M059J (cell line): ENCODE measurements around the gene PAX2. TPM values are rescaled to one million over a fixed set of nuclear protein-coding genes. Genes with fewer than 3 reads are reported as not detected.

Experiments
- DNase-seq: peaks from one replicate; pipeline ENCODE4 v3.0.0-alpha.2; 2012; ENCODE audit warnings: low read depth
- total RNA-seq: library from RNA; depleted of rRNA; stranded (reverse); fragments of >200 nt; shearing (Covaris generic); gene quantifications from 2 replicates; pipeline ENCODE4 v1.2.3, GENCODE V29; 2014

PAX2 gene
- total RNA-seq, 1 experiment from 2014 or later = 0.30 TPM

DNA sequence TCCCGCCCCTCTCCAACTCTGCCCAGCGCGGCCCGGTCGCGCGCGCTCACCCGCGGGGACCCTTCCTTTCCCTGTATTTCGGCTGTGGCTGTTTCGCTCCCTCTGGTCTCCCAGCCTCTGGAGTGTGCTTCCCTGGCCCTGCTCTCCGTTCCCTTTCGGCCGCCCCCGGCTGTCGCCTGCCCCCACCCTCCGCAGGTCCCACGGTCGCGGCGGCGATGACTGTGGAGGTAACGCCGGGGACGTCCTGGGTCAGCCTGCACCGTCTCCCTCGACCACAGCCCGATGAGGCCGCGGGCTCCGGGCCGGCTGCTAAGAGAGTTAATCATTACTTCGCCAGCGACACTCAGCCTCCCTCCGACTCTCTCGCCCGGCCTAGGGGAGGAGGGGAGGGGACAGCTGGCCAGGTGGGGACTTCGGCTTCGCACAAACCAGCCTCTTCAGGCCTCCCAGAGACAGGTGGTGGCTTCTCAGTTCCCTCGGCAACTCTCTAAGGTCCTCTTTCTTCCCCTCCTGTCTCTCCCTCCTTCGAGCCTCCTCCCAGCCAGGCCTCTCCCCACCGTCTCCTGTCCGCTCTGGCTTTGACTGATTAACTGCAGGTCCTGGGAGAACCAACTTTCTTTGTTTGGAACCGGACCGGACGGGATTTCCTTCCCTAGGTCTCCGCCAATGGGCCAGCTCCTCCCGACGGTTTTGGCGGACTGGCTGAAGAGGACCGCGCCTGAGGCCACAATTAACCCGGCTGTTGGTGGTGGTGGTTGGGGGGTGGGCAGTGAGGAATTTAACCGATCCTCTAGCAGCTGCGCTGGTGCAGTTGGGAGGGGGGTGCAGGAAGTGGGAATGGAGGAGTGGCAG, 5.6 kb upstream of the PAX2 start:
- no peak for DNase-seq

DNA sequence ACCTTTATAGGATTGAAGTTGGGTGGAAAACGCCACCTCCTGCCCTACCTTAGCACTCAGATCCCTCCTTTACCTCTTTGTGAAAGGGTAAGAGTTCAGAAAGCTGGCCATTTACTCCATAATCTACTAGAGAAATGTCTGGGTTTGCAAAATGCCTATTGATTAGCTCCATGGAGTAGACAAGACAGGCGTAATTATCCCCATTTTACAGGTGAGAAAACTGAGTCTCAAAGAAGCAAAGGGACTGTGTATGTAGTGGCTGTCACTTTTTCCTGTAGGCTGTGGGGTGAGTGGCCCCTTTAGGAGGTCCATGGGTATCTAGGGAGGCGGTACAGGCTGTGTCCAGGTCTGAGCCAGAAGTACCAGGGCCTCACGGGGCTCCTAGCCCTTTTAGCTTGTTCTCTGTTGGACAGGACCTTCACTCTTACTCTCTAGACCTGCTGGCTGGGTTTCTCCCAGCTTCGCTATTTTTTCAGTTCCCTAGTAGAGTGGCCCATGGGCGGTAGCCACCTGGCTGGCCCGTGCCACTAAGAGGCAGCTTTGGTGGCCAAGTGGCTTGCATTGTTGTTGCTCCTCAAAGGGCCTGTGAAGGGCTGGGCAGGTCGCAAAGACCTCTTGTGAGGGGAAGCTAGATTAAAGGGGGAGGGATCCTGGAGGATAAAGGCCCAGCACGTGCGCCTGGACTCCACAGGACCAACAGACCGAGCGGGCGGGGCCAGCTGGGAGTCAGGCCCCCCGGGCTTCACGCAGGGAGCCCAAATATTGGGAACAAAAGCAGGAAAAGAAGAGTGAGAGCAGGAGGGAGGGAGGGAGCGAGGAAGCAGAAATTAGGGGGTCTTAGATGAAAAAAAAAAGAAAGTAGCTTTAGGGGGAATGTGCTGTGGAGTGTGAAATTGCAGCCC, 4.7 kb upstream of the PAX2 start:
- no peak for DNase-seq

DNA sequence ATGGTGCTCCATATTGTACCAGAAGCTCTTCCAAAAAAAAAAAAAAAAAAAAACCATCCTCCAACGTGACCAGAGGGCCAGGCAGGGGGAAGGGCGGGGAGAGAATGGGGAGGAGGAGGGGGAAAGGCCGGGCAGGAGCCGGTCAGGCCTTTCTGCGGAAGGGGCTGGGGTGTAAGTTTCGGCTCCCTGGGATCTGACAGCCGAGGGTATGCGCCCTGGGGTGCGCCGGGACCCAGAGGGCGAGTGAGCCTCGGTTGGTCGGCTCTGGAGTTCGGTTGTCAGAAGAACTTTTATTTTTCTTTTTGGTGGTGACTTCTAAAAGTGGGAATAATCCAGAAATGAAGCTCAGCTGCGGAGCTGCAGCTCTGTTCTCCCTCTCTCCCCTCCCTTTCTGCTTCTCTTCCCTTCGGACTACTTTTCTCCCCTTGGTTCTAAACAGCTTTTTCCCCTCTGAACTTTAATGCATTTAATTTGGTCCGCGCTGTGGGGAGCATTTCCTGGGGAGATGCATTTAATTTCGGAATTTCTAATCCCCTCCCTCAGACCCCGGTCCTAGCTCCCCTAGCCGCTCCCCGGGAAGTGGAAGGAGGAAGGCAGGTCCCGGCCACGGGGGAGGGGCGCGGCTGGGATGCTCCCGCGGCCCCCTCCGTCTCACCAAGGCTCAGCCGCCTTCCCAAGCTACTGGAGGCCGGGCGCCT, 3.9 kb upstream of the PAX2 start:
- DNase-seq = no peak

DNA sequence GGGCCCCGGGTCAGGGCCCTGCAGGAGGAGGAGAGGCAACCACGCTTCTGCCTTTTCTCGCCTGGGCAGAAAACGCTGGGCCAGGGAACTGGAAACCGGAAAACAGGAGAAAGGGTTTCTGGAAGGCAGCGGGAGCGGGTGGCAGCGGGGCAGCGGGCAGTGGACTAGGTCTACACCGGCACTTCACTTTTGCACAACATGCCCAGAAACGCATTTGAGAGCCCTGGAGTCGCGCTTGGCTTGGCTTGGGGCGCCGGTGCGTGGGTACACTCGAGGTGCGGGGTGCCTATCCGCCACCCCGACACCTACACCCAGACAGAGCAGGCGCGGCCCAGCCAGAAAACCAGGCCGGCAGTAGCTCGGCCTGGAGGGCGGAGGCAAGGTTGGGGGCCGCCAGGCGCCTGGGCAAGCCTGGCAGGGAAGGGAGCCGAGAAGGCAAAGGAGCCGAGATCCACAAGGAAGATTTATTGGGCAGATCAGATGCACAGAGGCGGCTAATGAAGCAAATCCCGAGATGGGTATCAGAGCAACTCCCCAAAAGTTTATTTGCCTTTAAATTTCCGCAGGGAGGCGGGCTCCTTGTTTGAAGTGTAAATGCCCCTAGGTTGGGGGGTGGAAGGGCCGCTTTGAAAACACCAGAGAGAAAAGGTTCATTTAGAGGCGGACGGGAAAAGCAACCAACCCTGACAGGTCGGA, 3.2 kb upstream of the PAX2 start:
- DNase-seq = no peak

DNA sequence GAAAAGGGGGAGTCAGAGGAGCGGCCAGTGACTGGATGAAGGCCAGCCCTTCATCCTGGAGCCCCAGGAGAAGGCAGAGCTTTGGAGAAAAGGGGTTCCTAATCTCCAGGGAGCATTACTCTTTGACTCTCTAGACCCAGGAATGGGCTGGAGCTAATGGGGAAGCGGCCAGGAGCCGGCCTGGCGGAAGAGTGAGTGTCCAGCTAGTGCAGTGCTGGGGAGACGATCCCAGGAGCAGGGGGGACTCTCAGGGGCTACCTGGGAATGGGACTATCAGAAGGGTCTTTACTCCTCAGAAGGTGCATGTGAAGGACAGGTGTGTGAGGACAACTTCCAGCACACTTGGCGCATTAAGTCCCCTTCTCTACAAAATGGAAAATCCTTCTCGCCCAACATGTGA, 2.4 kb upstream of the PAX2 start:
- no peak for DNase-seq

DNA sequence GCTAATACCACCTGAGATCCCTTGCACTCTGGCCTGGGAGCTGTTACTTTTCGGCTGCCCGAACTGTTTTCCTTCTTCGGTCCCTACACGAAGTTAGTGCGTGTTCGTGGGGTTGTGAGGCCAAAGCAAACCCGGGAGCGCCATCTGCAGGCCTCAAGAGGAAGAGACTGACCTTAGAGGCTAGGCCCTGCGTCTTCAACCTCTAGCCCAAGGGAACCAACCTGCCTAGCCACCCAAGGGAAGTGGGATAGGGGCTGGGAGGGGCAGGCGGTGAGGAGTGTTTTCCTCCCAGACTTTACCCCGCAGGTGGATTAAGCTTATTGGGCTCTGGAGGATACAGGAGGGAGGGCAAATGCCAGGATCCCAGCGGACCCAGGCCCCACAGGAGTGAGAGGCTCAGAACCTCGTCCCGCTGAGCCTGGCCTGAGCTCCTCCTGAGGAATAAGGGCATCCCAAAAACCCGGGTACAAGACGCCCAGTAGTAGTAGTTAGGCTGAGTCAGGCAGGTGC, 1.7 kb upstream of the PAX2 start:
- DNase-seq = peak; percentile 61

DNA sequence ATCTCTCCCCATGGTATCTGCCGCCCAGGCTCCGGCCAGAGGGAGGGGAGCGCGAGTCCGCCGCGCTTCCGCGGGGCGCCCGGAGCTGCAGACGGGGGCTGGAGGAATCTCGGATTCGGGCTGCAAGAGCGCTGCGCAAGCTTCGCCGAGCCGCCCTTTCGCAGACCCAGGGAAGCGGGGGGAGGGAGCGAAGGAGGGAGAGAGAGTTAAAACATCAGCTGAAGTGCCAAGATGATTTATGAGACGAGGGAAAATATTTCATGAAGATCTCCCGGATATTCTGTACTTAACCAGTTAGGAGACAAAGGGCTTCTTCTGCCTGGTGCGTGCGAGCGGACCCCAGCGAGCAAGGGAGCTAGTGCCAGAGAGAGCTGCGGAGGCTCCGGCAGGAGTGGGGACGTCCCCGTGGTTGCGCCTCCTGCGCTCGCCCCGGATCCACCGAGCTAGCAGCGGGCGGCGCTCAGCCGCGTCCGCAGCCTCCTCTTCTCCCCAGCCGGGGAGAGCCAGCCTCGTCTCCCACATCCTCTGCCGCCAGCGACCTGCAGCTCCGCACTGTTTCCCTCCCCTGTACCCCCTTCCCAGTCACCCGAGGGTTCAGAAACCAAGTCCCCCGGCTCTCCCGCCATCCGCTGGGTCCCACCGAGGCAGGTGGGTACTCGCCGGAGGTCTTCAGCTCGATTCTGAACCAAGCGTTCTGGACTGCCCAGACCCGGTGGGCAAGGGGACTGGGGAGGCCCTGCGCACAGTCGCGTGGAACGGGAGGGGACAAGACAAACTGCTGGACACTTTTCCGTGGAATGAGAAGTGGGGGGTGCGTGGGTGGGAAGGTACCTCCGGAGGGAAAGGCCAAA, 1.0 kb upstream of the PAX2 start:
- DNase-seq = peak; percentile 22

DNA sequence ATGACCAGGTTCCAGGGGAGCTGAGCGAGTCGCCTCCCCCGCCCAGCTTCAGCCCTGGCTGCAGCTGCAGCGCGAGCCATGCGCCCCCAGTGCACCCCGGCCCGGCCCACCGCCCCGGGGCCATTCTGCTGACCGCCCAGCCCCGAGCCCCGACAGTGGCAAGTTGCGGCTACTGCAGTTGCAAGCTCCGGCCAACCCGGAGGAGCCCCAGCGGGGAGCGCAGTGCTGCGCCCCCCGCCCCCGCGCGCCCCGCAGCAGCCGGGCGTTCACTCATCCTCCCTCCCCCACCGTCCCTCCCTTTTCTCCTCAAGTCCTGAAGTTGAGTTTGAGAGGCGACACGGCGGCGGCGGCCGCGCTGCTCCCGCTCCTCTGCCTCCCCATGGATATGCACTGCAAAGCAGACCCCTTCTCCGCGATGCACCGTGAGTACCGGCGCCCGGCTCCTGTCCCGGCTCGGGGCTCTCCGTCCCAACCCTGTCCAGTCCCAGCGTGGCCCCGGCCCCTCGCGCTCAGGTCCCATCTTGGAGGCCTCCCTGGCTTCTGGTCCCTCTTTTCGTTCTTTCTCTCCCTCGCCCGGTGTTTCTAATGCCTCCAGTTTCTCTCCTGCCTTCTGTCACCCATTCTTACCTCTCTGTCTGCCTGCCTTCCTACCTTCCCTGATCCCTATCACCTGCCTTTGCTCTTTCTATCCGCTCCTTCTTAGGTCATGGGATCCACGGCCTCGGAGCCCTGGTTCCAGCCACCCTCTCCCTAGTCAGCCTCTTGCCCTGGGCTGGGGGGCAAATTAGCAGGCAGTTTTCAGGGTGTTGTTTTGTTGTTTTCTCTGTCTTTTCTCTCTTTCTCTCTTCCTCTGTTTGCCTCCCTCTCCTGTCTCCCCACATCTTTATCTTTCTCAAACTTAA, 751 bp downstream of the PAX2 start:
- no peak for DNase-seq

DNA sequence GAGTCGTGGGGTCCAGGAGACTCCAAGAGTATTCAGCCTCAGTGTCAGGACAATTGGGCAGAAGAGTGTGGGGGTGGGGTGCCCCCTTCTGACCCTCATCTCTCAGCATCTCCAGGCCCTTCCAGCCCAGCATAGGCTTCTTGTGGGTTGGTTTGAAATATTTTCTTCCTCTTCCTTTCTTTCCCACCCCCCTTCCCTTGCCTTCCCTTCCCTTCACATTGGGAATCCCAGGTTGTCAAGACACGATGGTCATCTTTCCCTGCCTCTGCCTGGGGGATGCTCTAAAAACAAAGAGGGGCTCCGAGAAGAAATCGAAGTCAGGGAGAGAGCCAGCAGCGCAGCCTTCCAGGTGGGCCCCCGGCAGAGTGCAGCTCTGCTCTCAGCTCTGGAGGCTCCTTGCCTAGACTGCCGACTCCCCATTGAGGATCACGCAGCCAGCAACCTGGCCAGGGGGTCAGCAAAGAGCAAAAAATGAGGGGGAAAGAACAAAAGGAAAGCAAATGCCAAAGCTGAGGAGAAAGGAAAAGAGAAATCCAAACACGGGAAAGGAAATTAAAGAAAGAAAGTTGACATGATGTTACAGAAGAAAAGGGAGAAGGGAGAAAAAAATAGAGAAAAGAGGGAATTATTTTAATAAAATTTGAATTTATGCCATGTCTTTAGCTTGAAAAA, 1.5 kb downstream of the PAX2 start:
- DNase-seq = no peak

DNA sequence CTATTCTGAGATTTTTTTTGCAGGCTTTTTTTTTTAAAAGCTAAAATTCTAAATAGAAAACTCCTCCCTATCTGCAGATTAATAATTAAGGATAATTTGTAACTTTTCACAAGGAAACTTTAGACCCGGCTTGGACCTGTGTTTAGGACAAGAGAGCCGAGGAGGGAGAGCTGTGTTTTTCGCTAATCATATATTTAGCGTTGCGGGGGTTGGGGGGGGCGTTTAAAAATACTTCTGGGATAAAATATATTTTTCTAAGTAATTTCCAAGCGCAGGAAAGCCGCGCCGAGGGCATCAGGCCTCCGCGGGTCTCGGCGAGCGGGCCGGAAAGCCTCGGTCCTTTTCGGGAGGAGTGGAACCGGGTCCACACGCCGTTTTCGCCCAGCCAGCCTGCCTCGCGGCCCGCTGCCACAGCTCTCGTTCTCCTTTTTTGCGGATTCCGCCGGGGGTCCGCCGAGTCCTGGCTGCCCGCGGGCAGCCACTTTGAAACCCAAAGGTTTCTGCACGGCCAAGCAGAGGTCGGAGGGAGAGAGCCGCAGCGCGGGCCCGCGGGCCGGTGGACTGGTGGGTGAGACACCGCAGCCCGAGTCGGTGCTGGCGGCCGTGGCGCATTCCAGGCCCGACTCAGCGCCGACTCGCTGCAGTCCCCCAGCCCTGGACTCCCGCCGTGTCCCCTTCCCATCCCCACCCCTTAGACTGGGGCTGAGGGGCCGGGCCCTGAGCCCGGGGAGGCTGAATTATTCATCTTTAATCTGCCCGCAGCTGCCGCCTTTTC, 2.3 kb downstream of the PAX2 start:
- no peak for DNase-seq

DNA sequence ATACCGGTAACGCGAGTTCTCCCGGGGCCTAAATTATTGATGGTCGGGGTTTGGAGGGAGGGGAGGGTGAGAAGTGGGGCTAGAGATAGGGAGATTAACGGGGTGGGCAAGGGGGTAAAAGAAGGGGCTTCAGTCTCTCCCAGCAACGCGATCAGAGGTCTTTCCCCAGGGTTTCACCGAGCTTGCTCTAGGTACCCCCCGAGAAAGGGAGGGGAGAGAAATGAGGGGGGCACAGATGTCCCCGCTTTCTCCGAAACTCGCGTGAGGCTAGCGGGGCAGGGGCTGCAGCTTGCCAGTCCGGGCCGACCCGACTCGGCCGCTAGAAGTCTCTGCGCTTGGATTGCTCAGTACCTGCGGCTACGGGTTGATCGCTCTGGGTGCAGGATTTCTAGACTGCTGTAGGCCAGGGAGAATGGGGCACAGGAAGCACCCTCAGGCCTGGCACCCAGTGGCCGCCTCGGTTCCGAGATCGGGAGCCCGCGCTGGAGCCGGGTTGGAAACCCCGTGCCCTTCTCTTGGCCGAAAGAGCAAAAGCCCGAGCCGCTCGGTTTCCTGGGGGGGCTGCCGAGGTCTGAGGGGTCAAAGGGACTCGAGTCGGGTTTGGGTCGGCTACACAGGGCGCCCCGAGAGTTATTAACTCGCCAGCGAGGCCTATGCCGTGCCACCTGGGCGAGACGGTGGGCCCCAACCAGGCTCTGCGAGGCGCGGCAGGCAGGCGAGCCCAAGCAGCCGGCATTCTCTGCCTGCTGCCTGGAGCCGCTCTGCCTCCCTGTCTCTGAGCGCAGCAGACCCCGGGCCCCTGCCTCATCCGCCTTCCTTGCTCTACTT, 3.1 kb downstream of the PAX2 start:
- no peak for DNase-seq

DNA sequence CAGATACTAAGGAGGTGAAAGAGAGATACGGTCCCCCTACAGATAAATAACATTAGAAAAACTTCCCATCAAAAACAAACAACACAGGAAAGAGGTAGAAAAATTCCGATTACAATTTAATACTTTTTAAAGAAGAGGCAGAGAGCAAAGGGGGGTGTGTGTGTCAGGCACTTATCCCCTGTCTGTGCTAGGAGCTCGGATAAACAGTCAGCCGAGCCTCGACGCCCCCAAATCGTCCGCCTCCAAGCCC, 3.6 kb downstream of the PAX2 start:
- DNase-seq = no peak

DNA sequence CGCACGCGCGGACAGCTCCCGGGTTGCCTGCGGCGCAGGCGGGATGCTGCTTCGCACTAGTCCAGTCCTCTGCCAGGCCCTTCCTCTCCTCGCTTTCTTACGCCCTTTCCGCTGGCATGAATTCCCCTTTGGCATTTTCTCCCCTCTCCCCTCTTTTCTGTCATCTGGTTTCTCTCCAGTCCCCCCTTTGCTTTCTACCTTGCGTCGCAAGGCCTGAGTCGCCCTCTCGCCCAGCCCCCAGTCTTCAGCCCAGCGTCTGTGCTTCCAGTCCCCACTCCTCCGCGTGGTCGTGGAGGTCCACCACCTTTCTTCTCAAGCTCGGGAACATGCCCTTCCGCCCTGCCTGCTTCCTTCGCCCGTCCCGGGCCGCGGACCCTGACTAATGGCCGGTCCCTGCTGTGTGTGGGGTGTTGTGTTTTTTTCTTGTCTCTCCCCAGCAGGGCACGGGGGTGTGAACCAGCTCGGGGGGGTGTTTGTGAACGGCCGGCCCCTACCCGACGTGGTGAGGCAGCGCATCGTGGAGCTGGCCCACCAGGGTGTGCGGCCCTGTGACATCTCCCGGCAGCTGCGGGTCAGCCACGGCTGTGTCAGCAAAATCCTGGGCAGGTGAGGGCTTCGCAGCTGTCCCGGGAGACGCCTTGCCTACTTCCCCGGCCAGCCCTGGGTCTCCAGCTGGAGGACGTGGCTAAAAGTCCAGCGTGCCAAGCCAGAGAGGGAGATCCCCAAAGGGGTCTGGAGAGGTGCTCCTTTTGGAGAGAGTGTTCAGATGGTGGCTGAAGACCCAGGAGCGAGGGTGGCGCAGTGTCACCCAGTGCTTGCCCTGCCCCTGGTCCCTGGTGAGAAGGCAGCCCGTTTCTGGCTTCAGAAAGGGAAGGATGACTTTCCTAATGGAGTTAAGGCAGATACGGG, 4.2 kb downstream of the PAX2 start:
- DNase-seq = no peak

DNA sequence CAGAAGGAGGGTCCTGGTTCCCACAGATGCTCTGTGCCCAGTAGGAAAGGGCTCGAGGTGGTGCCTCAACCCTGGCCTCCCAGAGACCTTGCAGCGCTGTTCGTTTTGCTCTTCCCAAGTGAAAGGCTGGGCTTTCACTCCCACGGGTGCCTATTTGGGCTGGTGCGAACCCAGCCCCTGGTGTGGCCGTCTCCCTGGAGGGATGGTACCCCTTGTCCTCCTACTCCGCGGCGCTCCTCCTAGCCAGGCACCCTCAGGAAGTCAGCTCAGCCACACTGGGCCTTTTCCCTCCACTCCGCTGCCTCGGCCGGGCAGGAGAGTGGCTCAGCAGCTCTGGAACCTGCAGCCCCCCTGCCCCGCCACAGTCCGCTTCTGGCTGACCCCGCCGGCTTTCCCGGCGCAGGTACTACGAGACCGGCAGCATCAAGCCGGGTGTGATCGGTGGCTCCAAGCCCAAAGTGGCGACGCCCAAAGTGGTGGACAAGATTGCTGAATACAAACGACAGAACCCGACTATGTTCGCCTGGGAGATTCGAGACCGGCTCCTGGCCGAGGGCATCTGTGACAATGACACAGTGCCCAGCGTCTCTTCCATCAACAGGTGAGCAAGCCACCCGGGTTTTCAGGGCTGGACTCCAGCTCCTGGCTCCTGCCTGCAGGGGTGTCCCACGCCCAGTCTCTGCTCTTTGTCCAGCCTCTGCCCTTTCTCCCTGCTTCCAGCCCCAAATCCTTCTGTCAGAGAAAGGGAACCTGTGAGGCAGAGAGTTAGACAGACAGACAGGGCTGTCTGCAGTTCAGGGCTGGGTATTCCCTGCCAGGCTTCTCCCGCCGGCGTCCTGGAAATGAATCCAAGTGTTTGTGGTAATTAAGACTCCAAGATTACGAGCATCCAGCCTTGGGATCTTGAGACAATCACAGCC, 5.2 kb downstream of the PAX2 start:
- no peak for DNase-seq

DNA sequence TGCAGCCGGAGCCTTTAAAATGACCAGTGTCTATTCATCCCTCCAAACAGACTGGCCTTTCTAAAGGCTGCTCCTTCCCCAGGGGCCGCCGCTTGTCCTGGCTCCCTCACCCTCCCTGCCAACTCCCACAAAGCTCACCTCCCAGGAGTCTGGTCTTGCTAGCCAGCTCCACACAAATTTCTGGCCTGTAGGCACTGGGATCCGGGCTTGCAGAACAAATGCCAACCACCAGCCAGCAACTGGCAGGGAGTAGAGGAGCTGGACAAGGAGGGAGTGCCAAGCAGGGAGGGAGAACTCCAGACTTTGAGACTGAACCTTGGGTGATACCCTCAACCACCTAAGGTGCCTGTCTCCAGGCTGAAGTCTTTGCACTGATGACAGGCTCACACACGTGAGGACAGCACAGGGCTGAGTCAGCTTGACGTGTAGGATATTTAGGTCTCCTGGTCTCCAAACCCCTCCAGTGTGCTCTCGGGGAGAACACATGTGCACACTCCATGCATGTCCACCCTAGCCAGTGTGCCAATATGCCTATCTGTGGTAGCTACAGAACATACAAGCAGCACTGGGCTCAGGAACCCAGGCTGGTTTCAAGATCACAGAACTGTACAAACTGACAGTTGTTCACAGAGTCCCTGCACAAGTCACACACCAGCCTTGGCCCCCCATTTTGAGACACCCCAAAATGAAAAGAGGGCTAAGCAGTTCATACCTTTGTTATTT, 6.0 kb downstream of the PAX2 start:
- DNase-seq = no peak
